K562 (cell line): ENCODE results near the gene CDC45. TPM values are rescaled to one million over a fixed set of nuclear protein-coding genes. Genes with fewer than 3 reads are reported as not detected.

Source experiments
- CBX2 ChIP-seq: fragments of 200-600 bp; sonication (generic); IDR thresholded peaks from one replicate; pipeline ENCODE4 v1.6.1; 2012; ENCODE audit warnings: mild to moderate bottlenecking, low read length, inconsistent platforms; ENCODE audit not compliant: insufficient read depth, poor library complexity, severe bottlenecking
- CBX3 ChIP-seq, 2 experiments: IDR thresholded peaks; 1 replicate in 1 of 2; 2 replicates in 1 of 2; pipeline ENCODE4 v1.6.1; 2012; ENCODE audit warnings: inconsistent platforms in 2 of 2, low read length in 2 of 2, borderline replicate concordance in 1 of 2, control low read depth in 1 of 2
- CEBPG ChIP-seq, 3 experiments: fragments of 200-800 bp in 1 of 3; sonication (Bioruptor generic) in 1 of 3; sonication (generic) in 1 of 3; formaldehyde crosslinking in 1 of 3; IDR thresholded peaks in 2 of 3; conservative IDR thresholded peaks in 1 of 3; 2 replicates each; pipeline versions ENCODE4 v1.6.1 to v1.8.0; 2016 to 2022; ENCODE audit warnings: missing compliant biosample characterization in 2 of 3, missing genetic modification characterization in 2 of 3, mild to moderate bottlenecking in 1 of 3, missing genetic modification reagents in 1 of 3
- CTBP1 ChIP-seq: fragments of 450-650 bp; IDR thresholded peaks from 2 replicates; pipeline ENCODE4 v1.6.1; 2016; ENCODE audit warnings: borderline replicate concordance
- DDX20 ChIP-seq: fragments of 450-650 bp; IDR thresholded peaks from 2 replicates; pipeline ENCODE4 v1.6.1; 2016; ENCODE audit warnings: missing genetic modification characterization, low read depth, mild to moderate bottlenecking, missing compliant biosample characterization, moderate library complexity
- ELF4 ChIP-seq: fragments of 450-650 bp; formaldehyde crosslinking; IDR thresholded peaks from 2 replicates; pipeline ENCODE4 v1.4.0; 2022; ENCODE audit warnings: missing genetic modification characterization
- ESRRA ChIP-seq: fragments of 450-650 bp; IDR thresholded peaks from 2 replicates; pipeline ENCODE4 v1.6.1; 2014; ENCODE audit warnings: low read depth, mild to moderate bottlenecking, moderate library complexity, borderline replicate concordance
- ETV6 ChIP-seq, 3 experiments: fragments of 150-350 bp in 1 of 3; sonication (generic) in 1 of 3; formaldehyde crosslinking in 1 of 3; IDR thresholded peaks; 2 replicates each; pipeline versions ENCODE4 v1.6.1 to v1.8.0; 2014 to 2022; ENCODE audit warnings: borderline replicate concordance in 2 of 3, low read depth in 2 of 3, antibody characterized with exemption in 1 of 3, low read length in 1 of 3, mild to moderate bottlenecking in 1 of 3, missing genetic modification reagents in 1 of 3
- FOSL1 ChIP-seq: fragments of 200-800 bp; sonication (Bioruptor generic); conservative IDR thresholded peaks from 2 replicates; pipeline ENCODE4 v1.6.1; 2016; ENCODE audit warnings: missing genetic modification characterization, missing compliant biosample characterization
- GABPB2 ChIP-seq: fragments of 250-450 bp; sonication (Bioruptor Pico); conservative IDR thresholded peaks from 2 replicates; pipeline ENCODE4 v1.5.1; 2021; ENCODE audit warnings: mild to moderate bottlenecking
- GTF2A2 ChIP-seq: IDR thresholded peaks from 2 replicates; pipeline ENCODE4 v1.6.1; 2016; ENCODE audit warnings: mild to moderate bottlenecking, missing genetic modification characterization, missing compliant biosample characterization
- MAFG ChIP-seq: fragments of 450-650 bp; conservative IDR thresholded peaks from 2 replicates; pipeline ENCODE4 v1.6.1; 2016; ENCODE audit warnings: missing genetic modification characterization, missing compliant biosample characterization
- NBN ChIP-seq: fragments of 450-650 bp; IDR thresholded peaks from 2 replicates; pipeline ENCODE4 v1.6.1; 2016; ENCODE audit warnings: low read depth, mild to moderate bottlenecking
- NR2C2 ChIP-seq, 2 experiments: fragments of 200-800 bp in 1 of 2; sonication (Bioruptor generic) in 1 of 2; sonication (generic) in 1 of 2; formaldehyde crosslinking in 1 of 2; IDR thresholded peaks; 2 replicates each; pipeline versions ENCODE4 v1.6.1 to v1.8.0; 2016 to 2022; ENCODE audit warnings: mild to moderate bottlenecking in 1 of 2, missing compliant biosample characterization in 1 of 2, missing genetic modification characterization in 1 of 2, missing genetic modification reagents in 1 of 2
- PCBP1 ChIP-seq: fragments of 200-400 bp; formaldehyde crosslinking; IDR thresholded peaks from 2 replicates; pipeline ENCODE4 v1.6.1; 2018; ENCODE audit warnings: mild to moderate bottlenecking, low read depth, low read length; ENCODE audit not compliant: poor library complexity, severe bottlenecking
- PYGO2 ChIP-seq: fragments of 450-650 bp; IDR thresholded peaks from 2 replicates; pipeline ENCODE4 v1.6.1; 2016; ENCODE audit warnings: mild to moderate bottlenecking, missing genetic modification characterization, moderate library complexity, missing compliant biosample characterization
- RBFOX2 ChIP-seq: fragments of 200-400 bp; formaldehyde crosslinking; IDR thresholded peaks from 2 replicates; pipeline ENCODE4 v1.6.1; 2017; ENCODE audit warnings: low read depth, mild to moderate bottlenecking, low read length, moderate library complexity
- TAF7 ChIP-seq: fragments of 450-650 bp; IDR thresholded peaks from 2 replicates; pipeline ENCODE4 v1.6.1; 2016; ENCODE audit warnings: missing genetic modification characterization, missing compliant biosample characterization
- TBP ChIP-seq: optimal IDR thresholded peaks from 2 replicates; pipeline ENCODE3; 2011; ENCODE audit warnings: low read depth, low read length, improper control_type of control experiment
- TFAP4 ChIP-seq: sonication (generic); formaldehyde crosslinking; IDR thresholded peaks from 2 replicates; pipeline ENCODE4 v1.8.0; 2022; ENCODE audit warnings: missing genetic modification reagents, mild to moderate bottlenecking, moderate library complexity, borderline replicate concordance
- XRCC5 ChIP-seq: fragments of 200-400 bp; formaldehyde crosslinking; IDR thresholded peaks from 2 replicates; pipeline ENCODE4 v1.6.1; 2017; ENCODE audit warnings: low read depth, mild to moderate bottlenecking, low read length
- ZNF124 ChIP-seq: sonication (generic); formaldehyde crosslinking; IDR thresholded peaks from 2 replicates; pipeline ENCODE4 v1.8.1; 2022; ENCODE audit warnings: missing genetic modification reagents
- ZNF584 ChIP-seq: fragments of 200-800 bp; sonication (Bioruptor generic); IDR thresholded peaks from 2 replicates; pipeline ENCODE4 v1.6.1; 2016; ENCODE audit warnings: low read depth, mild to moderate bottlenecking, missing genetic modification characterization, missing compliant biosample characterization
- polyA plus RNA-seq, 8 experiments: library from polyadenylated mRNA; depleted of rRNA in 4 of 8; stranded (reverse) in 5 of 8; unstranded in 3 of 8; fragments of >200 nt; fragmentation: Nextera tagmentation in 2 of 8; fragmentation: Illumina TruSeq in 1 of 8; extraction: Ambion mirVana in 2 of 8; extraction: Trizol in 1 of 8; gene quantifications; 2 replicates each; pipeline versions ENCODE4 v1.2.1 to v1.2.3, GENCODE V29; 2011 to 2014; ENCODE audit warnings: inconsistent platforms in 1 of 8, missing spikeins in 1 of 8
- total RNA-seq, 7 experiments: library from RNA; depleted of rRNA in 6 of 7; stranded (reverse); fragments of >200 nt in 6 of 7; fragmentation: Illumina TruSeq in 2 of 7; extraction: Trizol in 2 of 7; gene quantifications; 2 replicates each; pipeline versions ENCODE4 v1.2.1 to v1.2.3, GENCODE V29; 2011 to 2021; ENCODE audit warnings: low replicate concordance in 1 of 7
- TF ChIP-seq, protein P1 (sequence below): sonication (generic); formaldehyde crosslinking; IDR thresholded peaks from 2 replicates; pipeline ENCODE4 v1.5.0; 2020; ENCODE audit warnings: missing genetic modification reagents

The CDC45 gene
- total and polyA plus RNA-seq, 9 of the 15 experiments (the other 6 are each of a cell fraction or from before 2014, with no cell fraction given) = 251 to 580 (median 410) TPM

DNA sequence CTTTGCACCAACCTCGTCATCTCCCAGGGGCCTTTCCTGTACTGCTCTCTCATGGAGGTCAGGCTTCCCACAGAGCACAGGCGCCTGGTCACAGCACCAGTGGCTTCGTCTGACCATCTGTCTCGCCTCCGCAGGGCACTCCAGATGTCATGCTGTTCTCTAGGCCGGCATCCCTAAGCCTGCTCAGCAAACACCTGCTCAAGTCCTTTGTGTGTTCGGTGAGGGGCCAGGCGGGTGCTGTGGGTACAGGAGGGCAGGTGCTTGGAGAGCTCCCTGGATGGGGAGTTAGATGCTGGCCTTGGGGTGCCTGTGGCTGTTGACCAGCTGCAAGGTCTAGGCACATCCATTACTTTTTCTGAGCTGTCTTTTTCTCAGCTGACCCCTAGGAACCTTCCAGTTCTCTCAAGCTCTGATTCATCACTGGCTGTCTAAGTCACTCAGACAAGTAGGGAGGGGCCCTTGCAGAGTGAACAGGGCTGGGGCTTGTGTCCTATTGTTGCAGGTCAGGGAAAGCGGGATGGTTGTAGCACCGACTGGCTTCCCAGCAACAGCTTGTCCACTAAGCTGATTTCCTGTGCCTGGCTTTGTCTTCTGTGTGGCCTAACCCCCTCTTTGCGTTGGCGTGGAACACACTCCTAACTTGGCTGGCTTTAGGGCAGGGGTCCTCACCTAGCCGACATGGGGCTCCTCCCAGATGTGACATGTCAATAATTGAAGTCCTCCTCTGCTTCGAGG lies 35.3 kb downstream of the CDC45 start (continued):
- no peak for TF ChIP-seq NR2C2 (CRISPR knock-in tag; IDR thresholded peaks at IDR 0.05)
- no peak for TF ChIP-seq NR2C2 (tag; IDR thresholded peaks at IDR 0.05)
- TF ChIP-seq CTBP1 = no peak
- no peak for TF ChIP-seq ETV6 (IDR thresholded peaks at IDR 0.05; ENCODE audit: borderline replicate concordance in 1 of 2, low read depth in 2 of 2, low read length in 1 of 2)
- TF ChIP-seq ETV6 (CRISPR knock-in tag; IDR thresholded peaks at IDR 0.05; ENCODE audit: borderline replicate concordance) = no peak
- no peak for TF ChIP-seq ZNF584 (CRISPR knock-in tag)
- TF ChIP-seq XRCC5 = no peak
- TF ChIP-seq PYGO2 (tag) = no peak
- TF ChIP-seq TBP = no peak
- TF ChIP-seq, protein P1, sequence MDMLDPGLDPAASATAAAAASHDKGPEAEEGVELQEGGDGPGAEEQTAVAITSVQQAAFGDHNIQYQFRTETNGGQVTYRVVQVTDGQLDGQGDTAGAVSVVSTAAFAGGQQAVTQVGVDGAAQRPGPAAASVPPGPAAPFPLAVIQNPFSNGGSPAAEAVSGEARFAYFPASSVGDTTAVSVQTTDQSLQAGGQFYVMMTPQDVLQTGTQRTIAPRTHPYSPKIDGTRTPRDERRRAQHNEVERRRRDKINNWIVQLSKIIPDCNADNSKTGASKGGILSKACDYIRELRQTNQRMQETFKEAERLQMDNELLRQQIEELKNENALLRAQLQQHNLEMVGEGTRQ (CRISPR knock-in tag) = no peak
- TF ChIP-seq CBX2 = no peak
- no peak for TF ChIP-seq ESRRA
- no peak for TF ChIP-seq GABPB2
- no peak for TF ChIP-seq MAFG (tag)
- TF ChIP-seq CEBPG (CRISPR knock-in tag; IDR thresholded peaks at IDR 0.05) = no peak
- no peak for TF ChIP-seq CEBPG (tag; conservative IDR thresholded peaks at IDR 0.05 in 1 of 2, IDR thresholded peaks at IDR 0.05 in 1 of 2)
- no peak for TF ChIP-seq ELF4 (CRISPR knock-in tag)
- TF ChIP-seq CBX3 (IDR thresholded peaks at IDR 0.05; ENCODE audit: borderline replicate concordance in 1 of 2, low read length in 2 of 2) = no peak
- no peak for TF ChIP-seq FOSL1 (tag)
- no peak for TF ChIP-seq NBN
- 0 out of 2 replicates have a peak, but pooled peaks have one; percentile 39 for TF ChIP-seq ZNF124
- 0 out of 2 replicates have a peak, but pooled peaks have one; percentile 23 for TF ChIP-seq RBFOX2
- TF ChIP-seq PCBP1 = no peak
- no peak for TF ChIP-seq GTF2A2 (tag)
- TF ChIP-seq DDX20 (tag) = no peak
- TF ChIP-seq TFAP4 = peak; percentile 32; the same call in 1 of the 2 replicates
- 0 out of 2 replicates have a peak, but pooled peaks have one; percentile 20 for TF ChIP-seq TAF7 (tag)
